ENCODE data around the gene ETNK2.
"Not testable (repeated sequence)": the region's sequence is repeated elsewhere in the genome, so short reads cannot be mapped to it uniquely, and the experiment has no call there.

Gene ETNK2

DNA sequence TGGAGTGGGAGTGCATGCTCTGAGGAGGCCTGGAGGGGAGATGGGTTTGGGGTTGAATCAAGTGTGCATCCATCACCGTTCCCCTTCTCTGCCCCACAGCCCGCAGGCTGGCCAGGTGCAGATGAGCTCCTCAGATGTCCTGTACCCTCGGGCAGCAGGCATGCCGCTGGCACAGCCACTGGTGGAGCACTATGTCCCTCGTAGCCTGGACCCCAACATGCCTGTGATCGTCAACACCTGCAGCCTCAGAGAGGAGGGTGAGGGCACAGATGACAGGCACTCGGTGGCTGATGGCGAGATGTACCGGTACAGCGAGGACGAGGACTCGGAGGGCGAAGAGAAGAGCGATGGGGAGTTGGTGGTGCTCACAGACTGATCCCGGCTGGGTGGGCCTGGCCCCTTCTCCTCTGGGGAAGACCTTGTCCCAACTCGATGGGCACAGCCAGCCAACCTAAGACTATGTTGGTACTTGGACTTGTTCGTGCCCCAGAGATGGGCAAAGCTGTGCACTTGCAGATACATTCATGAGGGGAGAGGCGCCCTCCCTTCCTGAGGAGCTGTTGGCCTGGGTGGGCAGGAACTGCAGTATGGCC lies 26.0 kb downstream of the ETNK2 start:
- DNase-seq: no peak

GRCh38 chr1:204124639-204125038 lies 27.2 kb downstream of the ETNK2 start:
- no peak for DNase-seq

- no peak for DNase-seq
These were observed 28.5 kb downstream of the ETNK2 start for GRCh38 chr1:204123376-204123775.

DNA sequence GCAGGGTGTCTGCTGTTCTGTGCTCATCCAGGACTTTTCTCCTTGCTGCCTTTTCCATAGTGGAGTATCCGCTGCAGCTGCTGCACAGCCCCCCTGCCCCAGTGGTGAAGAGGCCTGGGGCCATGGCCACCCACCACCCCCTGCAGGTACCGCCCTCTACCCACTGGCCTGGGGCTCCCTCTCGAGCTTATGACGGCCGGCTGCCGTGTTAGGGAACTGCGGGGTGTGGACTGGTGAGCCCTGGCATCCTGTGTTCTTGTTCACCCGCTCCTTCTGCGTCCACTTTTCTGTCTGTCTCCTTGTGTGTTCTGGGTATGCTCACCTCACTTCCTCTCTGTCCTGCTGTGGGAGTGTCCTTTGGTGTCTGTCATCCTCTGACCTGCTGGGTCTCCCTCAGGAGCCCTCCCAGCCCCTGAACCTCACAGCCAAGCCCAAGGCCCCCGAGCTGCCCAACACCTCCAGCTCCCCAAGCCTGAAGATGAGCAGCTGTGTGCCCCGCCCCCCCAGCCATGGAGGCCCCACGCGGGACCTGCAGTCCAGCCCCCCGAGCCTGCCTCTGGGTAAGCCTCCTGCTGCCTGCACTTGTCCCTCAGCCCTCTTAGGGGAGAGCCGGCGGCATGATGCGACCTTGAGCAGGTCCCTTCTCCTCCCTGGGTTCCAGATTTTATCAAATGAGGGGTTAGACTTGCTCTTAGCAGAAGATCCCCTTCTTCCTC lies 29.8 kb downstream of the ETNK2 start:
- no peak for DNase-seq

DNA sequence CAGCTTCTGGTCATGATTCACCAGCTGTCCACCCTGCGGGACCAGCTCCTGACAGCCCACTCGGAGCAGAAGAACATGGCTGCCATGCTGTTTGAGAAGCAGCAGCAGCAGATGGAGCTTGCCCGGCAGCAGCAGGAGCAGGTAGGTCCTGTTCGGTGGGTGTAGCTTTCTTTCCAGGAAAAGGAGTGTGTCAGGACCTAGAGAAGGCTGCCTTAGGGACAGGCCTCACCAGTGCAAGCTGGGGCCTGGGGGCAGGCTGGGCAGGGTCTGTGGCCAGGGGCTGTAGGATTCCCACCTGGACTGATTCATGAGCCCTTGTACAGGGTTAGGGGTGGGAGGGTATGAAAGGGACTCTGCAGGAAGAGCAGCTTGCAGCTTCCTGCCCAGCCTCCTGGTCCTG lies 35.3 kb downstream of the ETNK2 start:
- no peak for DNase-seq

DNA sequence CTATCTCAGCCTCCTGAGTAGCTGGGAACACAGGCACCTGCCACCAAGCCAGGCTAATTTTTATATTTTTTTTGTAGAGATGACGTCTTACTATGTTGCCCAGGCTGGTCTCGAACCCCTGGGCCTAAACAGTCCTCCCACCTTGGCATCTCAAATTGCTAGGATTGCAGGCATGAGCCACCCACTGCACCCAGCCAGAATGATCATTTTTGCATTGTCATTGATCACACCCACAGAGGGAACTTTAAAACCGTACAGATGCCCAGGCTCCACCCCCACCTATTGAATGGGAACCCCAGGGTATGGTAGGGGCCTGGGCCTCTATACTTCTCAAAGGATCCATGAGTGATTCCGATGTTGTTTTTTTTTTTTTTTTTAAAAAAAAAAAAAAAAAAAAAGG lies 36.7 kb downstream of the ETNK2 start:
- no peak for DNase-seq

- DNase-seq: no peak
These were observed 37.2 kb downstream of the ETNK2 start for GRCh38 chr1:204114606-204115005.

DNA sequence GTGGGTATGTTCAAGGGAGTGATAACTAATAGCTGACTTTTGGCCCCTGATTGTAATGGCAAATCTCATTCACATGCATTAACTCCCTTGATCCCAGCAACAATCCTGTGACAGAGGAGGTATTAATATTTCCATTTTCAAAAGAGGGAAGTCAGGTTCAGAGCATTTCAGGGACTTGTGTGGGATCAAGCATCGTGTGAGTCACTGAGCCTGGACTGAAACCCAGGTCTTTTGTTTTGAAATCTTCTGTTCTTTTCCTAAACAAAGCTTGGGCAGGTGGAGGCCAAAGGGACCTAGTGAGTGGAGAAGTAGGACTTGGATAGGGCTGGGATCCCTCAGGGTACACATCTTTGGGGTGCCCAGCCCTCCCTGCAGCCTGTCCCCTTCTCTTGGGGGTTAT lies 37.9 kb downstream of the ETNK2 start:
- DNase-seq: no peak

DNA sequence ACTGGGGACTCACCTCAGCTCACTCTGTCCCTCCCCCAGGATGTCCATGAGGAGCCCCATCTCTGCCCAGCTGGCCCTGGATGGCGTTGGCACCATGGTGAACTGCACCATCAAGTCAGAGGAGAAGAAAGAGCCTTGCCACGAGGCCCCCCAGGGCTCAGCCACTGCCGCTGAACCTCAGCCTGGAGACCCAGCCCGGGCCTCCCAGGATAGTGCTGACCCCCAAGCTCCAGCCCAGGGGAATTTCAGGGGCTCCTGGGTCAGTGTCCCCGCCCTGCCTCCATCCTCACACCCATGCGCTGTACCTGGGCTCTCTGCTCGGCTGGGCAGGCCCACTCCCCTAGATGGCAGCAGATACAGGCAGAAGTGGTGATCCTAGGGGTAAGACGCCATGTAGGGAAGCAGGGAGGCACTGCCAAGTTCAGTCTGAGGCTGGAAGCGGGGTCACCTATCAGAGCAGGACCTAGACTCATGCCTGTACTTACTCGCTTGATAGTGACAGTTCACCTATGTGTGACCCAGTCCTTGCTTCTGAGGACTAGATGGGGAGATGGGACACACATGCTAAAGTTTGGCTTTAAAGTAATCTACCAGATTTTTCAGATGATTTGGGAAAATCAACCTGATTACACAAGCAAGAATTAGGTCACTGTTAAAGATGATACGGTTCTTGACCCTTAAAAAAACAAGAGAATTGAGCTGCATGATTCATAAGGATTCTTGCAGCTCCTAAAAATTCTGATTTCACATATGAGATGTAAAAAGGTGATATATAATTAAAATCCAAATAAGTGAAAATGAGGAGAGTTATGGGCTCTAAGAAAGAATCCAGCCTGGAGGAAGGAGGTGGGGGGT lies 38.7 kb downstream of the ETNK2 start:
- DNase-seq: no peak

DNA sequence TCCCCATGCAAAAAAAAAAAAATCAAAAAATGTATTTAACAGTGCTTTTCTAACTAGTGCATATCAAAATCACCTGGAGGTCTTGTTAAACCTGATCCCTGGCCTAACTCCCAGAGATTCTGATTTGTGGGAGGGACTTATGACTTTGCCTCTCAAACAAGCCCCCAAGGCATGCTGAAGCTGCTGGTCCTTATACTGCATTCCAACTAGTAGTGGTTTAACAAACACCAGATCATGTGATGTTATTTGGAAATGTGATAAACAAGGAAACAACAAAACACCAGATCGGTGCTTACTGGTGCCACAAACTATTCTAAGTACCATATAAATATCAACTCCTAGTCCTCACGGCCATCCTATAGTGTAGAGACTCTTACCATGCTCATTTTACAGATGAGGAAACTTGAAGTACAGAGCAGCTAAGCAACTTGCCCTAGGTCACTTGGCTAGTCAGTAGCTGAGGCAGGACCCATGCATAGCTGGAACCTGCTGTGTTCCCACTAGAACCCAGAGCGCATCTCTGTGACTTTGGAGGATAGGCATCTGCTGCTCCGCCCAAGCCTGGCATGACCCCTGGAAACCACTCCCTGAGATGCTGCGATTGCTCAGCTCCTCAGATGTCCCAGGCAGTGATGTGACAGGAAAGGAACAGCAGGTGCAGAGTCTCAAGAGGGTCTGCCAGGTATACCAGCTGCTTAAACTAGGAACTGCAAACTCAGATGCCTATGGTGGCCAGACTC lies 40.8 kb downstream of the ETNK2 start:
- no peak for DNase-seq

- peak; percentile 74 for DNase-seq
These were observed 43.3 kb downstream of the ETNK2 start for GRCh38 chr1:204108312-204109141.

- DNase-seq: no peak
These were observed 44.0 kb downstream of the ETNK2 start for GRCh38 chr1:204107892-204108291.

DNA sequence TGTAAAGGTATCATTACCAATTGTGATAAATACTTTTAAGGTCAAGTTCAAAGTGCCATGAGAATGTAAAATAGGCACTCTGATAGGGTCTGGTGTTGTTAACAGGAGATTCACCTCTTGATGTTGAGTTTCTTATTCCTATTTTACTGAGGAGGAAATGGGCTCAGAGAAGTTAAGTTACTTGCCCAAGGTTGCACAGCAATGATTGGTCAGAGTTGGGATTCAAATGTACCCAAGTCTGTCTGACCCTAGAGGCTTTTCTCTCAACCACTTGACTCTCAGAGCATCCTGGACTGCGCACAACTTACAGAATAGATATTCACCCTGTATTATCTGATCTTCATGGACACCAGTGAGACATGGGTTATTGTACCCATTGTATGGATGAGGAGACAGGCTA lies 45.0 kb downstream of the ETNK2 start:
- no peak for DNase-seq

DNA sequence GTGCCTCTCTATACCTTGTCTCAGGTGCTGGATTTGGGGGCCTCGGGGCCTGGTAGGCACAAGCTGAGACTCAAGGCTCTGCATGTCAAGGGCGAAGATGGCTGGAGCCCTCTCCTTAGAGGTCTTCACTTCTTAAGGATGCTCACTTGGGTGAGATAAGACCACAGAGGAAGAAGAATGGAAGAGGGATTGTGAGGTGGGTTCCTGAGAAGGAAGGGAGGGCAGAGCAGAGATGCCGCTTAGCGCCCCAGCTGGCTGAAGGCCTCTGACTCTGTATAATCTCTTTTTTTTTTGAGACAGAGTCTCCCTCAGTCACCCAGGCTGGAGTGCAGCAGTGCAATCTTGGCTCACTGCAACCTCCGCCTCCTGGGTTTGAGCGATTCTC lies 46.7 kb downstream of the ETNK2 start:
- no peak for DNase-seq

DNA sequence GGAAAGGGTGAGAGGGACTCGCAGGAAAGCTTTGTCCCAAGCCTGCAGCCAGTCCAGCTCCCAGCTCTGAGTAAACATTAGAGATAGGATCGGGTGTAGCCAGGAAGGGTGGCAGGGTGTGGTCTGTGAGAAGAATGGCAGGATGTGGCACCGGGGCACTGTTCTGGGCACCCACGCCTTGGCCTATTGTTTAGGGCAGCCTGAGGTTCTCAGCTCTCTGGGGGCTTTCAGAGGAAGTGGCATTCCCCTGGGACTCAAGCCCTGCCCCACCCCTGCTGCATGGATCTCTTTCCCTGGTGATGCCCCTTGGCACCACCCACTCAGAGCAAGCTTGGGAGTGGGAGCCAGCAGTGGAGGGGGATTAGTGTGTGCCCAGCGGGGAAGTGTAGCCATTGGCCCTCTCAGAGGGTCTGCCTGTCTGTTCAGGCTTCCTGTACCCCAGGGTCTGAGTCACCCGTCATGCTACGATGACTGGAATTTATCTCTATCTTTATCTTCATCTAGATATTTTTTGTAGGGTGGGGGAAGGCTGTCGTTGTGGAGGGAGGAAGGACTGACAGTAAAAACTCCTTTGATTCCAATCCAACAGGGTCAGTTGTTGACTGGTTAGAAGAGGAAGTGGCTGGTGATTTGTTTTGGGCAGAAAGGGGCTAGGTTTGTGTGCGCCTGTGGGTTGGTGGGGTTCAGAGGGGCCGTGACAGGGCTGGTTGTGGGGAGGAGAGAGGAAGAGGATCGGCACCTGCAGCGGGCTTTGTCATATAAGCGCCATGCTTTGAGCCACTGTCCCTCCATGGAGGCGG lies 47.3 kb downstream of the ETNK2 start:
- no peak for DNase-seq

DNA sequence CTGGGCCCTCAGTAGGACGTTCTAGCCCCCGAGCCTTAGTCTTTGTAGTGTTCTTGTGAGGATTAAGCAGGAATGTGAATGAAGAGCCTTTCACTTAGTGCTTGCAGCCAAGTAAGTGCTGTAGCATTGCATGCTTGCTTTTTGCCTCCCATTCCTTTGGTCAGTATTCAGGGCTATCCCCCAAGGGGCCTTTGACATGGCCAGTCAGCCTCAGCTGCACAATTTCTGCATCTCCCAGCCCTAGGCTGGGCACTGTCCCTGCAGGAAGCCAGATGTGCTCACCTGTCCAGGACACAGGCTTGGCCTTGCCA lies 48.5 kb downstream of the ETNK2 start:
- no peak for DNase-seq

DNA sequence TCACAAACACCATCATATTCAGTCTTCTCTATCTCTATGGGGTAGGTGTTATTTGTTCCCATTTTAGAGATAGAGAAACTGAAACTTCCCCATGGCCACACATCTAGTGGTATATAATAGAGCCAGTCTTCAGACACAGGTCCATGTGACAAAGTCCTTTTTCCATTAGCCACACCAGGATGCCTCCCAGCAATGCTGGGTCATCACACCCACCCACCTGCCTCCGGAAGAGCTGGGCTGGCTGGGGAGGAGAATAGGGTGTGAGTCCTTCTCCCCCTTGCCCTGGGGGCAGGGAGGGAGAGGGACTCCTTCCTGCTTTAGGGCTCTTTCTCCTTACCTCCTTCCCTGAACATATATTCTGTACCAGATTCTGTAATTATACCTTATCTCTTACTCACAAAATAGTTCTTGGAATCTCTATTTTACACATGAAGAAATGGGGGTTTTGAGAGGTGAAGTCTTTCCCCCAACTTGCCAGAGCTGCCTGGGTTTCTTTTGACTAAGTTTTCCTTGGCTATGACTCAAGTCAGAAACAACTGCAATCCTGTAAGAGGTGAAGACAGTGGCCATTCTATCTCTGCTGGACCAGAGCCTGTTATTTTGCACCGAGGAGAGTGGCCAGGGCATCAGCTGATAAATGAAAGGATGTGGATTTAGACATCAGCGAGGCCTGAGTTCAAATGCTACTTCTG lies 49.0 kb downstream of the ETNK2 start:
- no peak for DNase-seq

GRCh38 chr1:204102029-204102611 lies 49.7 kb downstream of the ETNK2 start:
- no peak for DNase-seq

DNA sequence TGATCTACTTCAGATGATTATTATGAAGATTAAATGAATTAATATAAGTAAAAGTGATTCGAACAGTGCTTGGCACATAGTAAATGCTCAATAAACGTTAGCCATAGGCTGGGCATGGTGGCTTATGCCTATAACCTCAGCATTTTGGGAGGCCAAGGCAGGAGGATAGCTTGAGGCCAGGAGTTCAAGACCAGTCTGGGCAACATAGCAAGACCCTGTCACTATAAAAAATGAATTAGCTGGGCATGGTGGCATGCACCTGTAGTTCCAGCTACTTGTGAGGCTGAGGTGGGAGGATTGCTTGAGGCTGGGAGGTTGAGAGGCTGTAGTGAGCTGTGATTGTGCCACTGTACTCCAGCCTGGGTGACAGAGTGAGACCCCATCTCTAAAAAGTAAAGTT lies 52.1 kb downstream of the ETNK2 start:
- not testable (repeated sequence) for DNase-seq

DNA sequence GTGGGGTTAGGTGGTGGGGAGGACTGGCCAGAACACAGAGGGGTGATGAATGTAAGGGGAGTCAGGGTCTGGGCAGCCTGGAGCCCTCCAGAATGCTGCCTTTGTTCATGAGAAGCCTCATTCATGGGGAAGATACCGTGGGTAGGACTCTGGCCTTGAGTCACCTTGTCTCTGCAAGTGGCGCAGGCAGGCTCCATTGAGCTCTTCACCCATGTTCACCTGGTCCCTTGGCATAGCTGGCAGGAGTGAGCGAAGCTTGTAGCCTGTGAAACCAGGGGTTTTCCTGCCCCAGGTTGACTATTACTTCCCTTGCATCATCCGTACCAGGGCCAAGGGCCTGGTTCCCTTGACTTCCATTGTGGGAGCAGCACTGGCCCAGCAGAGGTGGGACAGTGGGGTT lies 53.2 kb downstream of the ETNK2 start:
- DNase-seq: no peak

DNA sequence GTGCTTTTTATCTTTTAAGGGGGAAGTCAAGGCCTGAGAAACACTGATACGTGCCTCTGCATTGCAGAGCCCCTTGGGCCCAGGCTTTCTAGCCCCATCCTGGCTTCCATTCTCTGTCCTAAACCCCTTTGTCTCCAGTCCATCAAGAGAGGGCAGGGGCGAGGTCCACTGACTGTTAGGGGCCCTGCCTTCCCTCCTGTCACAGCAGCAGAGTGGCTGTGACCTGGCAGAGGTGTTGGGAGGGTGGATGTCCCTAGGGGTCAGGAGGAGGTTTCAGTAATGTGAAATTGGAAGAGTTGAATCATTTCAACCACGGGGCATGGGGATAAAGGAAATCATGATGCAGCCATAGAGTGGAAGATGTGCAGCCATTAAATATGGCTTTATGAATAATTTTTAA lies 54.9 kb downstream of the ETNK2 start:
- DNase-seq: no peak

Data from NCI-H2081 treated with DMSO at 0.1 percent for 48 hours (cell line).